GM21515 (cell line): Measurements from ENCODE around the gene TM4SF20.
A peak's percentile ranks its signal among the peaks of the same experiment; 100 is the strongest.

Experiments
- ATAC-seq: cut with Tn5 transposase; IDR thresholded peaks from one replicate; pipeline ENCODE4 v1.9.1; 2021; ENCODE audit not compliant: unreplicated experiment

Gene TM4SF20

GRCh38 chr2:227379095-227379494 lies at the start of gene TM4SF20:
Gene TM4SF20 (minus strand): TSS chr2:227379306. CDS start chr2:227379268, 38 bp downstream.
- ATAC-seq: no peak

GRCh38 chr2:227428731-227429285 lies 49.7 kb upstream of the TM4SF20 start:
- ATAC-seq: no peak

- ATAC-seq: no peak
Observed at GRCh38 chr2:227423656-227424499, 44.8 kb upstream of the TM4SF20 start.

GRCh38 chr2:227420087-227421052 lies 41.3 kb upstream of the TM4SF20 start:
- ATAC-seq: no peak

GRCh38 chr2:227416701-227417100 lies 37.6 kb upstream of the TM4SF20 start:
- ATAC-seq: no peak

GRCh38 chr2:227415538-227416424 lies 36.7 kb upstream of the TM4SF20 start:
- ATAC-seq: no peak

- no peak for ATAC-seq
Observed at GRCh38 chr2:227414846-227415245, 35.7 kb upstream of the TM4SF20 start.

GRCh38 chr2:227413371-227413770 lies 34.3 kb upstream of the TM4SF20 start:
- ATAC-seq: no peak

- ATAC-seq: no peak
Observed at GRCh38 chr2:227412877-227413276, 33.8 kb upstream of the TM4SF20 start.

GRCh38 chr2:227411990-227412350 lies 32.9 kb upstream of the TM4SF20 start:
- ATAC-seq: no peak

GRCh38 chr2:227411320-227411989 lies 32.3 kb upstream of the TM4SF20 start:
- peak; percentile 70 for ATAC-seq

GRCh38 chr2:227410191-227410590 lies 31.1 kb upstream of the TM4SF20 start:
- ATAC-seq: no peak

GRCh38 chr2:227407591-227408151 lies 28.6 kb upstream of the TM4SF20 start:
- ATAC-seq: no peak

GRCh38 chr2:227406177-227407031 lies 27.3 kb upstream of the TM4SF20 start:
- no peak for ATAC-seq

- ATAC-seq: no peak
Observed at GRCh38 chr2:227404585-227405271, 25.6 kb upstream of the TM4SF20 start.

GRCh38 chr2:227402959-227403358 lies 23.9 kb upstream of the TM4SF20 start:
- no peak for ATAC-seq

GRCh38 chr2:227402321-227402720 lies 23.2 kb upstream of the TM4SF20 start:
- no peak for ATAC-seq

- ATAC-seq: no peak
Observed at GRCh38 chr2:227401550-227401949, 22.4 kb upstream of the TM4SF20 start.
